ENCODE results near the gene TNFAIP3.
A peak's percentile ranks its signal among the peaks of the same experiment; 100 is the strongest.
"Not testable (repeated sequence)": the region's sequence is repeated elsewhere in the genome, so short reads cannot be mapped to it uniquely, and the experiment has no call there.

The TNFAIP3 gene

DNA sequence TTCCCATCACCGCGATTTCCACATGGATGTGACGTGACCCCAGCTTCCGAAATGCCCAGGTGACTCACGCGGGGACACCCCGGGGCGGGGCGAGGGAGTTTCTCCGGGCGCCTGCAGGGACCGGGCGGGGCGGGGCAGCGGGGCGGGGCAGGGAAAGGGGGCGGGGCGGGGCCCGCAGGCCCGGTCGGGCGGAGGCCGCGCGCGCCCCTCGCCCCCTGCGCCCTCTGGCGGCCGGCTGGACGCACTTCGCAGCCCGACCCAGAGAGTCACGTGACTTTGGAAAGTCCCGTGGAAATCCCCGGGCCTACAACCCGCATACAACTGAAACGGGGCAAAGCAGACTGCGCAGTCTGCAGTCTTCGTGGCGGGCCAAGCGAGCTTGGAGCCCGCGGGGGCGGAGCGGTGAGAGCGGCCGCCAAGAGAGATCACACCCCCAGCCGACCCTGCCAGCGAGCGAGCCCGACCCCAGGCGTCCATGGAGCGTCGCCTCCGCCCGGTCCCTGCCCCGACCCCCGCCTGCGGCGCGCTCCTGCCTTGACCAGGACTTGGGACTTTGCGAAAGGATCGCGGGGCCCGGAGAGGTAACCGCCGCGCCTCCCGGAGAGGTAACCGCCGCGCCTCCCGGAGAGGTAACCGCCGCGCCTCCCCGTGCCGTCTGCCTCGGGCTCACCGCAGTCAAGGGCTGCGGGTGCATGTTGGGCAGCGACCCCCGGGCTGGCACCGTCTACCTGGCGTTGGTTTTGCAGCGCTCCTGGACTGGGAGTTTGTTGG lies at the start of gene TNFAIP3:
Gene TNFAIP3 (plus strand): TSS at position 346 of the 771 bp plus-strand sequence. CDS start 3,969 bp downstream, outside the sequence.
- FAIRE-seq, result no peak
- DNase-seq (ENCODE audit: low spot score), result peak; percentile 85

DNA sequence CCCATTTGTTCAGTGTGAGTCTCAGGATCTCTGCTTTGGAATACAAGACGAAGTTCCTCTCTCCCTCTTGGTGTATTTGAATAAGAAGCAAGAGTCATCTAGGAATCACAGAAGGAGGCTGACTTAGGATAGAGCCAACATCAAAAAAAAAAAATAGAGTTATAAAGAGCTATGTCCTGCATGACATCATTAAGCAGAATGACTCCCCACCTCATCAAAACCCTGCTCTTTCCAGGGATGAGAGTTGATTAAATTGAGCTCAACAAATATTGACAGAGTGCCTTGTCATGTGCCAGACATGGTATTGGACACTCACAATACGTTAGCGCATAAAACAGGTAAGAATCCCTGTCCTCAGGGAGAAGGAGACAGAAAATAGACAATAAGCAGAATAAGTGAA lies 48.6 kb upstream of the TNFAIP3 start:
- no peak for FAIRE-seq
- DNase-seq (ENCODE audit: low spot score), result no peak

DNA sequence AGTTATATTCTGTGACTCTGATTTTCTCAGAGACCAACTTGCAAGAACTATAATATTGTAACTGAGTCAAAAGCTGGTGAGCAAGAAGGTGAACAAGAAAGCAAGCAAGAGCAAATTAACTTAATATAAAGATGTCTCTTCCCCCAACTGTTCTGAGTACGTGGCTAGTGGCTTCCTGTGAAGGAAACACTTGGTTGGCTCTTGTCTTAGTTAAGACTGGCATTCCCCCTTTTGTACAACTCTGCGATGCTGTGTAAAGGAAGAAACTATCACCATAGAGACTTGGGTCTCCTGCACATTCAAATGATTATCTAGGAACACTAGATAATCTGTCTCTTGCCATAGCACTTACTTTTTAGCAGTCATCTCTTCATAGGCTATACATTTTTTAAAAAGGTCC lies 47.3 kb upstream of the TNFAIP3 start:
- DNase-seq (ENCODE audit: low spot score) (no peak), FAIRE-seq (no peak)

DNA sequence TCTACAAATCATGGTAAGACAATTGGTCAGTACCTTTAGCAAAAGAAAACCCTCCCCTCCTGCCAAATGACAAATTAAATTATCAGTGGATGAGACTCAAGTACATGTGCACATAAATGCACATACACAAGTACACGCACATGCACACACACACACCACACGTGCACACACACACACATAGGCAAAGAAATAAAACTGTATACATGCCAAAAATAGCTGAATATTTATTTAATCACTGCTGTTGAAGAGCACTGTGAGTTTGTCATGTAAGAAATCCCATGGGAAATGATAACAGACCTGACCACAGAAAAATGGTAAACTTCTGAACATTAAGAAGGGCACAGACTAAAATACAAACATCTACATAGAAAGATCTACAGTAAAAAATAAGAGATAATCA lies 46.6 kb upstream of the TNFAIP3 start:
- DNase-seq (ENCODE audit: low spot score), result no peak
- no peak for FAIRE-seq

DNA sequence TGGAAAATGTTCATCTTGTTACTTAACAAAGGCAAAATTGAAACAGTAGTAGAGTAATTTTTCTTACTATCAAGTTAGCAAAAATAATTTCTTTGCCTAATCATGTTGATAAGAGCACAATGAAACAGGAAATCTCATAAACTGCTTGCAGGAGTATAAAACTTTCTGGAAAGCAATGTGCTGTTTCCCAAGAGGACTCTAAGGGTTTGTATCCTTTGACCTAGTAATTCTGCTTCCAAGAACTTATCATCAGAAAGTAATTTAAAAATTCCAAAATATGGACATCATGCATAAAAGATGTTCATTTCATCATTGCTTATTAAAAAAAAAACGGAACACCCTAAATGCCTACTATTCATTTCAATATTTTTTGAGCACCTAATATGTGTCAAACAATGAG lies 46.1 kb upstream of the TNFAIP3 start:
- FAIRE-seq (no peak), DNase-seq (ENCODE audit: low spot score) (no peak)

DNA sequence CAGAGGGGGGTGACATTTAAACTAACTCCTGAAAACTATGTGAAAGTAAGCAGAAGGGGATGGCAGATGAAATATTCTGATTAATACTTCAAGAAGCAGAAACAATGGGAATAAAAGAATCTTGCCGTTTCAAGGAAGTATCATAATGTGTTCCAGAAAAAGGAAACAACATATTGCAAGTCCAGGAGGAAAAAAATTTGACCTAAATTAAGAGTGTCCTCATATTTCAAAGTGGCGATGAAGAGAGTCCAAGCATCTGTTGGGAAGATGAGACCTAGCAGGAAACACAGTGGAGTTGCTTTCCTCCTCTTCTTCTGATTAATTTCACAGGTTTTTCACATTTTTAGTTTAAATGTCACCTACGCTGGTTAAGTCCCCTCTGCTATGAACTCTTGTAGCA lies 45.6 kb upstream of the TNFAIP3 start:
- no peak for FAIRE-seq
- no peak for DNase-seq (ENCODE audit: low spot score)

DNA sequence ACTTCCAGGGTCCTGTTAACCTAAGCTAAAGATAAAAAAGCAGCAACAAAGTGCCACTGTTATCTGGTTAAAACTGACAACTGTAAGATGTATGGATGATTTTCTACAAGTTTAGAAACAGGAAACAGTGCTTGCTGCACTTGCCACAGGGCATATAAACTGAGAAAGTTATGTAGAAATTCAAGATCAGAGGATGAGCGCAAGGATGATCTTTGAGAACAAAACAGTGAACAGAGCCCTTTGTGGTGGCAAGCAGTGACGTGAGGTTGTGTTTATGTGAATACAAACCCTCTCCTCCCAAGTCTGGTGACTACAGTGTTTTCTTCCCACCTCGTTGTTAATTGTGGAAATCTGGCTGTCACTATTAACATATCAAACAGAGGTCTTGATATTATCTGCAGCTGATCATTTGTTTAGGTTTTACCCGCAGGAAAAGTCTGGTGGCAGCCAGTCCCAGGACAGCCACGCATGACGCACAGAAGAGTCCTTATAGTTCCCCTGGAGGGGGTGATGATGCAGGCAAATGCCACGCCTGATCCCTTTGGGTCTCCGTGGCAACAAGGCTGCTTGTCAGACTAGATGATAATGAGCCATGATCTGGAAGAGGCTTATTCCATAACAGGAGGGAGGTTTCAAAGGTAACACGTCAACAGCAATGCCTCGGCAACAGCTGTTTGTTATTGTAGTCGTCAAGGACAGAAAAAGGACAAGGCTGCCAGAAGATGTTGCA lies 43.1 kb upstream of the TNFAIP3 start:
- DNase-seq (ENCODE audit: low spot score) (no peak), FAIRE-seq (no peak)

DNA sequence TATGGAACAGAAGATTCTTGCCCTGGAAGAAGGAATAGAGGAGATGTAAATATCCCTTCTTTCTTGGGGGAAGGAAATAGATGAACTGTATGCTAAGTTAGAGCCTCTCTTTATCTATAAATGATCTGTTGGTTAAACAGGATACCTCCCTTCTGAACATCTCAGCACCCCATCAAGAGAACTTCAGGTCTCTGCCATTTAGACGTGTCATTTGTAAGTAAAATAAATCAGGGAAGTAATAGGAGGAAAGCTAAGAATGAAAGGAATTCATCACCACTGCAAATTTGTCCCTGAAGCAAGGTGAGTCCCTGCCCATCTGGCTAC lies 42.5 kb upstream of the TNFAIP3 start:
- FAIRE-seq, result no peak
- DNase-seq (ENCODE audit: low spot score), result no peak

DNA sequence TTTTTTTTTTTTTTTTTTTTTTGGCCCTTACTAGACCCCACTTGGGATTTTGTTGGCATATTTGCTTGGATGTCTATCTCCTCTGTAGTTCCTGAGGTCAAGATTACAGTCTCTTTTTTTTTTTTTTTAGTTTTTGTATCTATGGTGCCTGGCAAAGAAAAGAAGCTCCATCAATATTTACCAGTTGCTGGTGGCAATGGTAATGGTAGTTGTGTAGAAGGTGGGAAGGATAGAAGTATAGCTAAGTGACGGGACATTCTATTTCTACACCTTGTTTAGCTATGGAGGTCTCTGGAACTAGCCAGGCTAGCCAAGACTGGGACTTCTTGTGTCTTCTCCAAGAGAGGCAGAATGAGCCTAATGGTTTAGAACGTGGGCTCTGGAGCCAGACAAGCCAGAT lies 42.2 kb upstream of the TNFAIP3 start:
- DNase-seq (ENCODE audit: low spot score), result no peak
- FAIRE-seq, result no peak

DNA sequence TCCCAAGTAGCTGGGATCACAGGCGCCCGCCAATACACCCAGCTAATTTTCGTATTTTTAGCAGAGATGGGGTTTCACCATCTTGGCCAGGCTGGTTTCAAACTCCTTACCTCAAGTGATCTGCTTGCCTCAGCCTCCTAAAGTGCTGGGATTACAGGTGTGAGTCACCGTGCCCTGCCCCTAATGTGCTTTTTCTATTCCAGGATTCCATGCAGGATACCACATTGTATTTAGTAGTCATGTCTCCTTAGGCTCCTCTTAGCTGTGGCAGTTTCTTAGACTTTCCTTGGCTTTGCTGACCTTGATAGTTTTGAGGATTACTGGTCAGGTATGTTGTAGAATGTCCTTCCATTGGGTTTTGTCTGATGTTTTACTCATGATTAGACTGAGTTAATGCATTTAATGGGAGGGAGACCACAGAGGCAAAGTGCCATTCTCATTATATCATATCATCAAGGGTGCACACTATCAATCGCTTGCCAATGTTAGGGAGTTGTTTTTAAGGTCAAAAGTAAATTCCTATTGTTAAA lies 39.6 kb upstream of the TNFAIP3 start:
- FAIRE-seq (no peak), DNase-seq (ENCODE audit: low spot score) (no peak)

DNA sequence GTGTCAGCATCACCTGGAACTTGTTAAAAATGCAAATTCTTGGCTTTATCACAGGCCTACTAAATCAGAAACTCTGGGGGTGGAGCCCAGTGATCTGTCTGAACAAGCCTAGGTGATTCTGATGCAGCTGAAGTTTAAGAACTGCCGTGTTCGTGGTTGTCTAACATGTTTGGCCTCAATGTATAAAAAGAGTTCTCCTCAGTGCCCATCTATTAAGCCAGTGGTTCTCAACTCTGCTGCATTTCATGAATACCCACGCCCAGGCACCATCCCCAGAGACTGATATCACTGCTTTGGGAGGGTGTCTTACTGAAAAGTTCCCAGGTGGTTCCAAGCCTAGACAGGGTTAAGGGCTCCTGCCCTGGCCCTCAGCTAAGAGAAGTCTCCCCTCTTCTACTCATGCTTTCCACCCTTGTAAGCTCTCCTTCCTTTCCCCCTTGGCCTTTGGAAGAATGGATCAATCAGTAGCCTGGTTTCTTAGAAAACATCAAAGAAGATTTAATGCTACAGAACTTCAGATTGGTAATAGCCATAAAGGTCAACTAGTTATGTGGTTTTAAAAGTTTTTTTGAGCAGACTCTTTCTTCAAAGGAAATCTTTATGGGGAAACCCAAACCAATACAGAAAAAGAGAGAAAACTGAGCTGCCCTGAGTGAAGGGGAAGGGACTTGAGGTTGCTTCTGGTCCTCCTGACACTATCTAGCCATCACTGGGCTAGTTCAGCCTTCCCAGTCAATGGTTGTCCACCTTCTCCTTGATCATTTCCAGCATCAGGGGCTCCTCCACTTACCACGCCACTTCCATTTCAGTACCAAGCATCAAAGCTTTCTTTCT lies 38.9 kb upstream of the TNFAIP3 start:
- no peak for DNase-seq (ENCODE audit: low spot score)
- FAIRE-seq, result no peak

DNA sequence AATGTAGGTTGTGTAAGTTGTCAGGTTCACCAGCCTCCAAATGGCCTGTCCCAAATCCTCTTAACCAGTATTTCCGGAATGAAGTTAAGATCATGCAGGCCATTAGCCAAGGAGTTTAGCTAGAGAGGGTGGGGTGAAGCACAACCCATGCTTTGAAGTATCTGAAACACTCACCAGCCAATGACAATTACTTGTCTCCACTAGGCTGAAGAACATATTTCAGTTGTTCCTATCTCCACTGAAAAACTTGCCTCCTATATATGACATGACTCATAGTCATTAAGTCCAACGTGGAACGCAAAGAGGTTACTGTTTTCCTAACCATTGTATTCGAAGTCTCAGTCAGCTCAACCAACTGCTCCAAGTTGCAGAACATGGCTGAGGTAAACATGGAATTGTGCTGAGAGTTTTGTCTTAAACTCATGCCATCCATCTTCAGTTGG lies 37.4 kb upstream of the TNFAIP3 start:
- DNase-seq (ENCODE audit: low spot score), result peak; percentile 72
- peak; percentile 69 for FAIRE-seq

DNA sequence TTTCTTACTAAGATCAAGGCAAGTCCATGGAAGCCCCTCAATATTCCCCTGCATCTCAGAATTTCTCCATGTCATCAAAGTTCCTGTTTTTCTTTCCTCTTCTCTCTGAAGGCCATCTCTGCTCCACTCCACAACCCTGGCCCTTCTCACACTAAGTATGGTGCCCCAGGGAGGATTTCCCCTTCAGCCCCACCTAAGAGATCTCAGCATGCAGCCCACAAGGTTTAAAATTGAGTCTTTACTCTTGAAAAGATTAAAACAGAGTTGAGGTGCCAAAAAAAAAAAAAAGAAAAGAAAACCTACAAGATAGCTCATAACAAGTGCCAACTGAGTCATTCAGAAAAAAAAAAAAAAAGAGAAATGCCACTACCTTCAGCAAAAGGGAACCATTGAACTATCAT lies 36.5 kb upstream of the TNFAIP3 start:
- no peak for DNase-seq (ENCODE audit: low spot score)
- peak; percentile 48 for FAIRE-seq

DNA sequence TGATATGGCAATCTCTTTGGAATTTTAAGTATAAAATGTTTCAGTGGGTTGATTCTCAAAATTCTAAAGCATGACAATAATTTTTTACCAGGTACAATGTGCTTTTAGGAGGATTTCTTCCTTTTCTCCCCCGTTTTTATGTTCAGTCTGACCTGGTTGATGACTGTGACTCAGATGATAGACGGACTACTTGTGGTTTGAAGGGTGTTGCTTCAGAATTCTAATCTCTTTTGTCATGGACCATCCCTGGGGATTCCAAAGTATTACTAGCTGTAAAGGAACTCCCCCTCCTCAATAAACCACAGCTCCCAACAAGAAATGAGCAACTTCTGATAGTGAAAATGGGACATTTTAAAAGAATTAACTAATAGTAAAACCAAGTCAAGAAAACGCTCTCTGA lies 34.9 kb upstream of the TNFAIP3 start:
- peak; percentile 95 for FAIRE-seq
- peak; percentile 86 for DNase-seq (ENCODE audit: low spot score)

DNA sequence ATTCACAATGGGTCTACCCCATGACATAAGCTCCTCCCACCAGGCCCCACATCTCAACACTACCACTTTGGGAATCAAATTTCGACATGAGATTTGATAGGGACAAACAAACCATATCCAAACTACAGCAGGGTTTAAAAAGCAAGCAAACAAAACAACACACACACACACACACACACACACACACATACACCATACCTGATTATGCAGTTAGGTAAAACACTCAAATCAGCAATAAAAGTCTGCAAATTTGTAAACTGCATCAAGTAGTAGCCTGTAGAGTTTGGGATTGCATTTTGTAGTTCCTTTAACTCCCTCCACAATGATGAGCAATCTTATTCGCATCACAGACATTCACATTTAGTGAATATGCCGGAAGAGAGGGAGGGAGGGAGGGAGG lies 32.6 kb upstream of the TNFAIP3 start:
- FAIRE-seq (no peak), DNase-seq (ENCODE audit: low spot score) (no peak)

DNA sequence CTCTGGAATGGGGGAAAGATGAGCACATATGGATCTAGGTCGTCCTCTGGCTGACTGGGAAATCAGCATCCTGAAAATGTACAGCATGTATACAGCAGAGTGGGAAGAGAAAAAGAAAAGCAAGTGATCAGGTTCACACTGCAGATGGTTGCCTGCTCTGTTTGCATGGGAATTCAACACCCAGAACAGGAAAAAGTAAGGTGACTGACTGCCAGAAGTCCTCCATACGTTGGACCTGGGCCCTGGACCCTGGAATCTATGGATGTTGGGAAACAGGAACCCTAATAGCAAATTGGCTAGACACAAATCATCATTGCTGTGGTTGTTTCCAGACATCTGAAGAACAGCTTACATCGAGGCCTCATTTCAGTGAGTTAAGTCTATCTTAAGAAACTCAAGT lies 30.3 kb upstream of the TNFAIP3 start:
- DNase-seq (ENCODE audit: low spot score) (no peak), FAIRE-seq (no peak)

DNA sequence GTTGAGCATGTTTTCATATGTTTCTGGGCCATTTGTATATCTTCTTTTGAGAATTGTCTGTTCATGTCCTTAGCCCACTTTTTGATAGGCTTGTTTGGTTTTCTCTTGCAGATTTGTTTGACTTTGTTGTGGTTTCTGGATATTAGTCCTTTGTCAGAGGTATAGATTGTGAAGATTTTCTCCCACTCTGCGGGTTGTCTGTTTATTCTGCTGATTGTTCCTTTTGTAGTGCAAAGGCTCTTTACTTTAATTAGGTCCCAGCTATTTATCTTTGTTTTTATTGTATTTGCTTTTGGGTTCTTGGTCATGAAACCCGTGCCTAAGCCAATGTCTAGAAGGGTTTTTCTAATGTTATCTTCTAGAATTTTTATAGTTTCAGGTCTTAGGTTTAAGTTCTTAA lies 29.0 kb upstream of the TNFAIP3 start:
- DNase-seq (ENCODE audit: low spot score); FAIRE-seq: not testable (repeated sequence)

DNA sequence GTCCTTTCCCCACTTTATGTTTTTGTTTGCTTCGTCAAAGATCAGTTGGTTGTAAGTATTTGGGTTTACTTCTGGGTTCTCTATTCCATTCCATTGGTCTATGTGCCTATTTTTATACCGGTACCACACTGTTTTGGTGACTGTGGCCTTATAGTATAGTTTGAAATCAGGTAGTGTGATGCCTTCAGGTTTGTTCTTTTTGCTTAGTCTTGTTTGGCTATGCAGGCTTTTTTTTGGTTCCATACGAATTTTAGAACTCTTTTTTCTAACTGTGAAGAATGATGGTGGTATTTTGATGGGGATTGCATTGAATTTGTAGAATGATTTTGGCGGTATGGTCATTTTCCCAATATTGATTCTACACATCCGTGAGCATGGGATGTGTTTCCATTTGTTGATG lies 28.5 kb upstream of the TNFAIP3 start:
- not testable (repeated sequence) for DNase-seq (ENCODE audit: low spot score); FAIRE-seq

DNA sequence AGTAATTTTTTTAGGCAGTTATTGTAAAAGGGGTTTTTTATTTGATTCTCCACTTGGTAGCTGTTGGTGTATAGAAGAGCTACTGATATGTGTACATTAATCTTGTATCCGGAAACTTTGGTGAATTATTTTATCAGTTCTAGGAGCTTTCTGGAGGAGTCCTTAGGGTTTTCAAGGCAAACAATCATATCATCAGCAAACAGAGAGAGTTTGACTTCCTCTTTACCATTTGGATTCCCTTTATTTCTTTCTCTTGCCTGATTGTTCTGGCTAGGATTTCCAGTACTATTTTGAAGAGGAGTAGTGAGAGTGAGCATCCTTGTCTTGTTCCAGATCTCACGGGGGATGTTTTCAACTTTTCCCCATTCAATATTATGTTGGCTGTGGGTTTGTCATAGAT lies 28.0 kb upstream of the TNFAIP3 start:
- no peak for DNase-seq (ENCODE audit: low spot score)
- FAIRE-seq, result no peak

DNA sequence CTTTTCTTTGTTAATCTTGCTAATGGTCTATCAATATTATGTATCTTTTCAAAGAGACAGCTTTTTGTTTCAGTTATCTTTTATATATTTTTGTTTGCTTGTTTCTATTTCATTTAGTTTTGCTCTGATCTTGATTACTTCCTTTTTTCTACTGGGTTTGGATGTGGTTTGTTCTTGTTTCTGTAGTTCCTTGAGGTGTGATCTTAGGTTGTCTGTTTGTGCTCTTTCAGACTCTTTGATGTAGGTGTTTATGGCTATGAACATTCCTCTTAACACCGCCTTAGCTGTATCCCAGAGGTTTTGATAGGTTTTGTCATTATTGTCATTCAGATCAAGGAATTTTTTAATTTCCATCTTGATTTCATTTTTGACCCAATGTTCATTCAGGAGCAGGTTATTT lies 26.8 kb upstream of the TNFAIP3 start:
- FAIRE-seq (no peak), DNase-seq (ENCODE audit: low spot score) (no peak)

DNA sequence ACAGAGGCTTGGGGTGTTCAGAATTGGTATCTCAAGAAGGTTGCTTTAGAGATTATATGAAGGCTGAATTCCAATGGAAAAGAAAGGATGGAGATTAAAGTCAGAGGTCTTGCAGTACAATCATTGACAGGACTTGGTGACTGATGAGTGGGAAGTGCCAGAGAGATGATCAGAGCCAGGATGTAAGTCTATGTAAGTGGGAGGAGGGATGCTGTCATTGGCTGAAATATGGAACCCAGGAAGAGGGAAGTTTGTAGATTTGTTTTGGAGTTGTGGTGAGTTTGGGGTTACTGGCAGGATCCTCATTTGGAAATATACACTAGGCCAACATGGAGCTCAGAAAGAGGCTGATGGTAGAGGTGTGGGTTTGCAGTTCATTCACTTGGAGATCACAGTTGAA lies 23.8 kb upstream of the TNFAIP3 start:
- no peak for FAIRE-seq
- DNase-seq (ENCODE audit: low spot score), result no peak

DNA sequence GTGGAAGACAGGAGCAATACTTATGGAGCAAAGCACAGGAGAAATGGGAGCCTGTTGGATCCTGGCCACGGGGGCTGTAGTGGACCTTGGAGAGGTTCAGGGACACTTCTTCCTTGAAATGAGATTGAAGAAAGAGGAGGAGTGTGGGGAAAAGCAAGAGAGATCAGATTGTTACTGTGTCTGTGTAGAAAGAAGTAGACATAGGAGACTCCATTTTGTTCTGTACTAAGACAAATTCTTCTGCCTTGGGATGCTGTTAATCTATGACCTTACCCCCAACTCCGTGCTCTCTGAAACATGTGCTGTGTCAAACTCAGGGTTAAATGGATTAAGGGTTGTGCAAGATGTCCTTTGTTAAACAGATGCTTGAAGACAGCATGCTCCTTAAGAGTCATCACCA lies 22.7 kb upstream of the TNFAIP3 start:
- not testable (repeated sequence) for FAIRE-seq; DNase-seq (ENCODE audit: low spot score)
